Endothelial cell (in vitro differentiated cells): ENCODE data around the gene EVI5L. TPM values are rescaled to one million over a fixed set of nuclear protein-coding genes. Genes with fewer than 3 reads are reported as not detected.

ENCODE experiments used
- DNase-seq: peaks from one replicate; pipeline ENCODE4 v3.0.0; 2021; ENCODE audit warnings: low spot score
- H3K27ac Mint-ChIP-seq: one replicate; pipeline ENCODE4 v1.8.0; 2021; ENCODE audit warnings: mixed read lengths, inconsistent platforms; ENCODE audit not compliant: unreplicated experiment
- H3K27me3 Mint-ChIP-seq: one replicate; pipeline ENCODE4 v1.8.0; 2021; ENCODE audit warnings: mild to moderate bottlenecking, moderate library complexity, mixed read lengths, inconsistent platforms; ENCODE audit not compliant: unreplicated experiment
- H3K36me3 Mint-ChIP-seq: one replicate; pipeline ENCODE4 v1.8.0; 2021; ENCODE audit warnings: mild to moderate bottlenecking, low read depth, mixed read lengths, inconsistent platforms; ENCODE audit not compliant: unreplicated experiment
- H3K4me1 Mint-ChIP-seq: one replicate; pipeline ENCODE4 v1.8.0; 2021; ENCODE audit warnings: mild to moderate bottlenecking, mixed read lengths, inconsistent platforms; ENCODE audit not compliant: unreplicated experiment
- H3K4me3 Mint-ChIP-seq: one replicate; pipeline ENCODE4 v1.8.0; 2021; ENCODE audit warnings: mild to moderate bottlenecking, mixed read lengths, inconsistent platforms; ENCODE audit not compliant: unreplicated experiment
- H3K9me3 Mint-ChIP-seq: one replicate; pipeline ENCODE4 v1.8.0; 2021; ENCODE audit warnings: mixed read lengths, inconsistent platforms; ENCODE audit not compliant: unreplicated experiment
- total RNA-seq: library from RNA; stranded (reverse); fragmentation: NEBNext Ultra II Directional; extraction: Animal tissue kit (Norgen Biotek cat#: 25700); gene quantifications from one replicate; pipeline ENCODE4 v1.2.1, GENCODE V29; 2021; ENCODE audit not compliant: unreplicated experiment
- TF ChIP-seq, protein P1 (sequence below): fragments of 200-600 bp; sonication (generic); IDR thresholded peaks from one replicate; pipeline ENCODE4 v1.5.0; 2021; ENCODE audit warnings: antibody characterized with exemption; ENCODE audit not compliant: unreplicated experiment

The EVI5L gene
- total RNA-seq, 1 donor from 2014 or later: 20.4 TPM

- Mint-ChIP-seq H3K9me3 (no peaks in the 10 kb centered on the region), H3K27ac (no peak overlapping the region), H3K4me3 (no peak overlapping the region), H3K27me3 (peaks cover 12% of the 10 kb centered on the region), H3K4me1 (peaks cover 4% of the 10 kb centered on the region), H3K36me3 (peaks cover 10% of the 10 kb centered on the region)
- TF ChIP-seq, protein P1, sequence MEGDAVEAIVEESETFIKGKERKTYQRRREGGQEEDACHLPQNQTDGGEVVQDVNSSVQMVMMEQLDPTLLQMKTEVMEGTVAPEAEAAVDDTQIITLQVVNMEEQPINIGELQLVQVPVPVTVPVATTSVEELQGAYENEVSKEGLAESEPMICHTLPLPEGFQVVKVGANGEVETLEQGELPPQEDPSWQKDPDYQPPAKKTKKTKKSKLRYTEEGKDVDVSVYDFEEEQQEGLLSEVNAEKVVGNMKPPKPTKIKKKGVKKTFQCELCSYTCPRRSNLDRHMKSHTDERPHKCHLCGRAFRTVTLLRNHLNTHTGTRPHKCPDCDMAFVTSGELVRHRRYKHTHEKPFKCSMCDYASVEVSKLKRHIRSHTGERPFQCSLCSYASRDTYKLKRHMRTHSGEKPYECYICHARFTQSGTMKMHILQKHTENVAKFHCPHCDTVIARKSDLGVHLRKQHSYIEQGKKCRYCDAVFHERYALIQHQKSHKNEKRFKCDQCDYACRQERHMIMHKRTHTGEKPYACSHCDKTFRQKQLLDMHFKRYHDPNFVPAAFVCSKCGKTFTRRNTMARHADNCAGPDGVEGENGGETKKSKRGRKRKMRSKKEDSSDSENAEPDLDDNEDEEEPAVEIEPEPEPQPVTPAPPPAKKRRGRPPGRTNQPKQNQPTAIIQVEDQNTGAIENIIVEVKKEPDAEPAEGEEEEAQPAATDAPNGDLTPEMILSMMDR: no peak
- DNase-seq: no peak
Measured at GRCh38 chr19:7910321-7911161, 80.5 kb downstream of the EVI5L start.

GRCh38 chr19:7911508-7912143, 81.6 kb downstream of the EVI5L start:
- Mint-ChIP-seq H3K9me3 (no peaks in the 10 kb centered on the region), H3K4me3 (no peak overlapping the region), H3K36me3 (peaks cover 7% of the 10 kb centered on the region), H3K4me1 (peaks cover 4% of the 10 kb centered on the region), H3K27me3 (peaks cover 14% of the 10 kb centered on the region), H3K27ac (no peak overlapping the region)
- TF ChIP-seq, protein P1: no peak
- no peak for DNase-seq

- peaks cover 7% of the 10 kb centered on the region for H3K4me1 Mint-ChIP-seq
Measured at GRCh38 chr19:7912144-7912696, 82.2 kb downstream of the EVI5L start.

DNA sequence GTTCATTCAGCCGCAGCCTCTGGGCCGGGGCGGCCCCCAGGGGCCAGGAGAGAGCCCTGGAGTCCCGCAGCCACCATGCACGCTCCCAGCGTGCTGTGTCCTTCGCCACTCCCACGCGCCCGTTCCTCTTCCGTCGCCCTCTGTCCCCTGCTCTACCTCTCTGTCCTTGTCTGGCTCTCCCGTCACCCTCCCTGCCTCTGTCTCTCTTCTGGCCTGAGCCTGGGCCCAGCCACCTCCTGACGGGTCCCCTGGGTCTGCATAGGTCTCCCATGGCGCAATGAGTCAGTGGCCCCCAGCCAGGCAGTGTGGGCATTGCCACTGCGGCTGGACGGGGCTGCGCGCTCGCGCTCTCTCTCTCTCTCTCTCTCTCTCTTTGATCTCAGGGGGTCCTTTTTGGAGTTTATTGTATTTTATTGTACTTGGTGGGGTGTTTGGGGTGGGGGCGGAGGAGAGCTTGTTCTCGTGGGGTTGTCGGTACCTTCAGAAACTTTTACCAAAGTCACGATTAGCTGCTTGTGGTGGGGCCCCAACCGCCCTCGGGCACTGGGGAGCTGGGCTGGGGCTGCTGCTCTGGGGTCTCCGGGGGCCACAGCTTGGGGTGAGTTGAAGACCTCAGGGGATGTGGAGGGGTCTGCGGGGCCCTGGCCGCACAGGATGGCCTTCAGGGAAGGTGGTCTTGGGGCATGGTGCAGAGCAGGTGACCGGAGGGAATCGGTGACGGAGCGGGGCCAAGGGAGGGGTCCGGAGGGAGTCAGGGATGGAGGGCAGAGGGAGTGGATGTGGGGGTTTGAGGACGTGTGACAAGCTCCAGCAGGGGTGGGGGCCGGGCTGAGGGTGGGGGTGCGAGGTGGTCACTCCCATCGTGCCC, 82.9 kb downstream of the EVI5L start:
- Mint-ChIP-seq H3K27ac (no peak overlapping the region), H3K4me3 (no peak overlapping the region), H3K27me3 (peaks cover 17% of the 10 kb centered on the region), H3K9me3 (no peaks in the 10 kb centered on the region), H3K36me3 (peaks cover 7% of the 10 kb centered on the region), H3K4me1 (peaks cover 7% of the 10 kb centered on the region)
- DNase-seq: no peak
- TF ChIP-seq, protein P1: no peak

More at GRCh38 chr19:7912144-7912696, 82.2 kb downstream of the EVI5L start:
- DNase-seq: no peak
- TF ChIP-seq, protein P1: no peak
- no peak overlapping the region for H3K27ac Mint-ChIP-seq
- no peak overlapping the region for H3K4me3 Mint-ChIP-seq
- no peaks in the 10 kb centered on the region for H3K9me3 Mint-ChIP-seq
- H3K36me3 Mint-ChIP-seq: peaks cover 7% of the 10 kb centered on the region
- peaks cover 17% of the 10 kb centered on the region for H3K27me3 Mint-ChIP-seq
